Amniotic epithelial cell (primary cell): Measurements from ENCODE around the gene PODNL1.
A peak's percentile ranks its signal among the peaks of the same experiment; 100 is the strongest.
"Not testable (repeated sequence)": the region's sequence is repeated elsewhere in the genome, so short reads cannot be mapped to it uniquely, and the experiment has no call there.

Experiments
- DNase-seq: peaks from one replicate; pipeline ENCODE4 v3.0.0-alpha.2; 2010; ENCODE audit warnings: low read depth

The PODNL1 gene

DNA sequence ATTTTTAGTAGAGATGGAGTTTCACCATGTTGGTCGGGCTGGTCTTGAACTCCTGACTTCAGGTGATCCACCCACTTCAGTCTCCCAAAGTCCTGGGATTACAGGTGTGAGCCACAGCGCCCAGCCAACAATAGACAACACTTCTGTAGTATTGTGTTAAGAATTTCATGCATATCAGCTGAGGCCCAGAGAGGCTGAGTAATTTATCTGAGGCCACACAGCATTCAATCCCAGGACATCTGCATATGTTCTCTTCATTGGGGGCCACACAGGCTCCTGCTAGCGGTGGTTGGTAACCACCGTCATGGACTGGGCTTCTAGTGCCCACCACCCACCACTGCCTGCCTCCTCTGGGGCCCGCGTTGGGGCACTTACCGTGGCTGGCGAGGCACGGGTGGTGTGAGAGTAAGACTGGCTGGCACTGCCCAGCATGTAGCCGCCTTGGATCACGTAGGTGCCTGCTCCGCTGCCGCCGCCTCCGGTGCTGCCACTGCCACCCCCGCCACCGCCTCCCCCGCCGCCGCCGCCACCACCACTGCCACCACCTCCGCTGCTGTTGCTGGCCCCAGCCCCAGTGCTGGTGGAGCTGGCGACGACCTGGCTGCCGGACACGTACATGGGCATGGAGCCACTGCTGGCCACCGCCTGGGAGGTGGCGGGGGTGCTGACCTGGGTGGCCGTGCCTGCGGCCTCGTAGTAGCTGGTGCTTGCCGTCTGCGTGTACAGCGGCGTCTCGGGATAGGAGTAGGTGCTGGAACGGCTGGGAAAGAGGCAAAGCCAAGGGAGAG is 34.3 kb upstream of the PODNL1 start:
- DNase-seq: no peak

- not testable (repeated sequence) for DNase-seq
Measured at GRCh38 chr19:13971868-13972267, 33.7 kb upstream of the PODNL1 start.

- DNase-seq: no peak
Measured at GRCh38 chr19:13969897-13970296, 31.7 kb upstream of the PODNL1 start.

GRCh38 chr19:13968999-13969398 is 30.8 kb upstream of the PODNL1 start:
- DNase-seq: no peak

- no peak for DNase-seq
Measured at GRCh38 chr19:13968383-13968935, 30.2 kb upstream of the PODNL1 start.

- DNase-seq: not testable (repeated sequence)
Measured at GRCh38 chr19:13967206-13967605, 29.0 kb upstream of the PODNL1 start.

DNA sequence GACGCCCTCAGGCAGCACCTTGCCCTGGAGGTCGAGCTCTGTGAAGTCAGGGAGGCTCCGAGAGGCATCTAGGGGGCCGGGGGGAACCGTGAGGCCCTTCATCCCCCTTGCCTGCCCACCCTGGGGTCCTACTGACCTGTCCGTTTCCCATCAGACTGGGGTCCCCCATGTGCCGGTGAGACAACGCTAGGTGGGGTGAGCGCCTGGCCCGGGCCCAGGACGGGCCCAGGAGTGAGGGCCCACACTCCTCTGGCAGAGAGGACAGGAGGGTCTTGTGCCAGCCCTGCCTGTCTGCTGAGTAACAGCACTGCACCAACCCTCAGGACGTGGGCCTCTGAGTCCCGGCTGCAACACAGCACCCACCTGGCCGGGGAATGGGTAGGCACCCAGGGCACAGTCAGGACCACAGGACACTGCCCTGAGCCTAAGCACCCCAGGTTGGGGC is 28.5 kb upstream of the PODNL1 start:
- DNase-seq: no peak

- DNase-seq: no peak
Measured at GRCh38 chr19:13965926-13966683, 27.9 kb upstream of the PODNL1 start.

DNA sequence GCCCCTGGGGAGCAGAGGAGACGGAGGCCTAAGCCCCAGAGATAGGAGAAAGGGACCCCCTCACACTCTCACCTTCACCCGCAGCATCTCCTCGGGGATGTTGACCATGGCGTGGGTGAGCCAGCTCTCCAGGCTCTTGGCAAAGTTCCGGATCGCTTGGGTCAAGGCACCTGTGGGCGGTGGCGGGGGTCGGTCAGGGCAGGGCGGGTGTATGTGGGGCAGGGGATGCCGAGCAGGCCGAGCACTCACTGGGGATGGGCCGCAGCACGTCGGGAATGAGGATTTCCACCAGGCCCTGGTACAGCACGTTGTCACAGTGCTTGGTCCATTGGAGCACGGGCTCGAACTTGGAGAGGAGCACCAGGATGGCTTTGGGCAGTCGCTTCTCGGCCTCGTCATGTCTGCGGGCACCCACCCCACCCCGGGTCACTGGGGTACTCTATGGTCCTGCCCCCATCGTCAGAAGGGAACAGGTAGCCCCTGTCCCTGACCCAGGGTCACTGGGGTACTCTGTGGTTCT is 27.2 kb upstream of the PODNL1 start:
- no peak for DNase-seq

DNA sequence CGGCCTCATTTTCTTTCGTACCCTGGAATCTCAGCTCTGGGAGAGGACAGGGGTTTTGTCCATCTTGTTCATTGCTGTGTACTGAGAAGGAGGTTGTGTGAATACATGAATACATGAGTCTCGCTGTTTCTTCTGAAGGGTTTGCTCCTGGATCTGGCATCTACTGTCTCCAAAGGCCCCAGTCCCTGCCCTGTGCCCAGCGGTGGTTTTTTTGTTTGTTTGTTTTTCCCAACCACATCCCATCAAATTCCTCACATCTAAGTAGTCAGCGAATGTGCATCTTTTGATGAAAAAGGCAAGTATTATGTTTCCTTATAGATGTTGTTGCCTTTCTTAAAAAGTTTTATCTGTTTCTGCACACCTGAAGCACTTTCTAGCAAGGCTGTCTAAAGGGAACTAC is 26.6 kb upstream of the PODNL1 start:
- no peak for DNase-seq

GRCh38 chr19:13963603-13964105 is 25.4 kb upstream of the PODNL1 start:
- no peak for DNase-seq

DNA sequence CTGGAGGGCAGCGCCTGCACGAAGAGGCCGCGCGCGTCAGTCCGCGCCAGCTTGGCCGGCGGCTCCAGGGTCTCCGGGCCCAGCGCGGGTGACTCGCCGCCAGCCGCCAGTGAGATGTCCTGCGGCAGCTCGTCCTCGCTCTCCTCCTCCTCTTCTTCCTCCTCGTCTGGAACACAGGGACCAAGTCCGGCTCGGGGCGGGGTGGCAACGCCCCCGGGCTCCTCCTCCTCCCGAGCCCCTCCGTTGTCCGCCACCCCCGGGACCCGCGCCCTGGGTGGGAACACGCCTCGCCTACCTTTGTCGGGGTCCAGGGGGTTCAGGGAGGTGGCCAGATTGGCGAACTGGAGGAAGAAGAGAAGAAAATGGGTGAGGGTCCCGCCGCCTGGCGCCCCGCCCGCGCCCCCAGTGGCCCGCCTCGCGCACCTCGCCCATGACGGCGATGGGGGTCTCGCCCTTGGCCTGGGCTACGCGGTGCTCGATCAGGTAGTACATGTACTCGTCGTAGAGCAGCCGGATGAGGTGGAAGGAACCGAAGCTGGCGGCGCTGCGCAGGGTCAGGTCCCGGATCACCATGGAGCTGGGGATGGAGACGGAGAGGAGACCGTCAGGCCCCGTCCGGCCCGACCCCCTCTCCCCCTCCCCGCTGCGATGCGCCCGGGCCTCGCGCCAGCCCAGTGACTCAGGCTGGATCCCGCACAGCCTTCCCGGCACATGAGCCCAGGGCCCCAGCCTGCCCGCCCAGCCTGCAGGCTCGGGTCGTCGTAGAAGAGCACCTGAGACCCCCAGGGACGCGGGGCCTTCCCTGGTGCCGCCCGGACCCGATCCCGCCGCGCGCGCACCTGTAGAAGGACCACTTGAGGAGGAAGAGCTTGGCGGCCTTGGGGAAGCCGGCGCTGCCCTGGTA is 24.7 kb upstream of the PODNL1 start:
- peak; percentile 39 for DNase-seq

DNA sequence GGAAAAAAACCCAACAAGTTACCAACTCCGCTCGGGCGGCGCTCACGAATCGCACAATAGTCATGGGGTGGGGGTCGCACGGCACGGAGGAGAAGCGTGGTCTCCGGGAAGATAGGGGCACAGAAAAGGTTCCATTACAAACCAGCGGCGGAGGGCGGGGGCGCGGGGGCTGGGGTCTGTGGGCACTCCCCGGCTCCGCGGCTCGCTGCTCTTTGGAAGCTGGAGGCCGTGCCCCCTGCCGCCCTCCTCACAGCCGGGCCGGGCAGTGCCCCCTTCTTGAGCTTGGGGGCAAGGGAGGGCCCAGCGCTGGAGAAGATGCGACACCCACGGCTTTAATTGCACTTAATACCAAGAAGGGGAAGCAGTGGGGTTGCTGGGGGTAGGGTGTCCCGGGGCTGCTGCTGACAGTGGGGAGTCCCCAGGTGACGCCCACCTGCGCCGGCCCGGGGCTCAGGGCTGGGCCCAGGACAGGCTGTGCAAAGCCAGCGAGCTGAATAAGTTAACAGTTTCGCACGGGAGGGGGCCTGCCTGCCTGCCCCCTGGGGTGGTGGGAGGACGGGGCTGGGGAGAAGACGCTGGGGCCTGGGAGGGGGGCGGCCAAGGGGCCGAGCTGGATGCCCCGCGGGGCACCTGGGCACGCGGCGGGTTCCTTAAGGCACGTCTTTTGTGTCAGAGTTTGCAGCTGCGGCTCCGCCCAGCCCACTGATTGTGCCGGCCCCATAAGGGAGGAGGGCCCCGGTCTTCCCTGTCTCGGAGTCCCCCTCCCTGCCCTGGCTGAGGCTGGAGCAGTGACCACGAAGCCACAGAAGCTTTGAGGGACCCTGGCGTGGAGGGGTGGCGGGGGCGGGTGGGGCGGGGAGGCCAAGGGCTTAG is 23.8 kb upstream of the PODNL1 start:
- no peak for DNase-seq

- DNase-seq: no peak
Measured at GRCh38 chr19:13960863-13961784, 22.9 kb upstream of the PODNL1 start.

GRCh38 chr19:13959962-13960862 is 22.0 kb upstream of the PODNL1 start:
- no peak for DNase-seq

- DNase-seq: no peak
Measured at GRCh38 chr19:13959141-13959961, 21.1 kb upstream of the PODNL1 start.

DNA sequence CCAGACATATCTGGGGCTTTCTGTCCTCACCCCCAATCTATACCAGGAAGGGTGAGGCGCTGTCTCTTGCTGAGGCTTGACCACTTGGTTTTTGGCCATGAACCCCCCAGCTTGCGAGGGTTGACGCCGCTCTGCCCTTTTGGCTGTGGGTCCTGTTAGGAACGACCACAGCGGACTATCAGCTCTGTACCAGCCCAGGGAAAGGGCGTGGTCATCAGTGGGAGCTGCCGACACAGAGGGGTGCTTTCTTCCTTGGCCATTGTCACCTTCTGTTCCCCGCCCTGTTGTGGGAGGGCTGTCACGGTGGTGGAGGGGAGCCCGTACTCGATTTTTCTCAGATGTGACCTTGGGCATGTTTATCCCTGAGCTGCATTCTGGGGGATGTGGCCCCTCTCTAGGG is 19.8 kb upstream of the PODNL1 start:
- no peak for DNase-seq

GRCh38 chr19:13957051-13957450 is 18.8 kb upstream of the PODNL1 start:
- DNase-seq: no peak
